Fibroblast of pulmonary artery (primary cell): ENCODE data around the gene PPP2R5A.

Experiments
- DNase-seq: peaks from one replicate; pipeline ENCODE4 v3.0.0-alpha.2; 2010; ENCODE audit warnings: low read depth
- H3K4me3 ChIP-seq: replicated peaks from 2 replicates; pipeline ENCODE4 v1.5.1; 2011; ENCODE audit warnings: low read depth, mild to moderate bottlenecking, control low read depth, low read length, moderate library complexity
- TF ChIP-seq, protein P1 (sequence below): IDR thresholded peaks from 2 replicates; pipeline ENCODE4 v1.5.1; 2011; ENCODE audit warnings: mild to moderate bottlenecking, control low read depth, low read length, inconsistent platforms; ENCODE audit errors: missing control alignments

The PPP2R5A gene

GRCh38 chr1:212323066-212323465 is 37.9 kb downstream of the PPP2R5A start:
- DNase-seq, result no peak
- no peak overlapping the region for H3K4me3 ChIP-seq
- TF ChIP-seq, protein P1, sequence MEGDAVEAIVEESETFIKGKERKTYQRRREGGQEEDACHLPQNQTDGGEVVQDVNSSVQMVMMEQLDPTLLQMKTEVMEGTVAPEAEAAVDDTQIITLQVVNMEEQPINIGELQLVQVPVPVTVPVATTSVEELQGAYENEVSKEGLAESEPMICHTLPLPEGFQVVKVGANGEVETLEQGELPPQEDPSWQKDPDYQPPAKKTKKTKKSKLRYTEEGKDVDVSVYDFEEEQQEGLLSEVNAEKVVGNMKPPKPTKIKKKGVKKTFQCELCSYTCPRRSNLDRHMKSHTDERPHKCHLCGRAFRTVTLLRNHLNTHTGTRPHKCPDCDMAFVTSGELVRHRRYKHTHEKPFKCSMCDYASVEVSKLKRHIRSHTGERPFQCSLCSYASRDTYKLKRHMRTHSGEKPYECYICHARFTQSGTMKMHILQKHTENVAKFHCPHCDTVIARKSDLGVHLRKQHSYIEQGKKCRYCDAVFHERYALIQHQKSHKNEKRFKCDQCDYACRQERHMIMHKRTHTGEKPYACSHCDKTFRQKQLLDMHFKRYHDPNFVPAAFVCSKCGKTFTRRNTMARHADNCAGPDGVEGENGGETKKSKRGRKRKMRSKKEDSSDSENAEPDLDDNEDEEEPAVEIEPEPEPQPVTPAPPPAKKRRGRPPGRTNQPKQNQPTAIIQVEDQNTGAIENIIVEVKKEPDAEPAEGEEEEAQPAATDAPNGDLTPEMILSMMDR, result no peak

- TF ChIP-seq, protein P1, result no peak
- H3K4me3 ChIP-seq, result no peak overlapping the region
- no peak for DNase-seq
These were observed 41.3 kb downstream of the PPP2R5A start for GRCh38 chr1:212326541-212326940.

GRCh38 chr1:212328248-212328647 is 43.0 kb downstream of the PPP2R5A start:
- TF ChIP-seq, protein P1, result no peak
- no peak overlapping the region for H3K4me3 ChIP-seq
- DNase-seq, result peak; percentile 41

DNA sequence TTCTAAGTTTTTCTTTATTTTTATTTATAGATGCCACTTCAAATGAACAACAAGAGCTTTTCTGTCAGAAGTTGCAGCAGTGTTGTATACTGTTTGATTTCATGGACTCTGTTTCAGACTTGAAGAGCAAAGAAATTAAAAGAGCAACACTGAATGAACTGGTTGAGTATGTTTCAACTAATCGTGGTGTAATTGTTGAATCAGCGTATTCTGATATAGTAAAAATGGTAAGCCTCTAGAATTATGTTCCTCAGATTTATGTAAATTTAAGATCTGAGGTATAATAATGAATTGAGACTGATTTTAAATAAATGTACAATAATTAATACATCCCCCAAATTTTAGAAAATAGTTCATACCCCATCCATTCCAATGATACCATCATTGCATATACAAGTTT is 43.9 kb downstream of the PPP2R5A start:
- TF ChIP-seq, protein P1, result no peak
- DNase-seq, result no peak
- no peak overlapping the region for H3K4me3 ChIP-seq

GRCh38 chr1:212341090-212341489 is 55.9 kb downstream of the PPP2R5A start:
- TF ChIP-seq, protein P1, result no peak
- H3K4me3 ChIP-seq, result no peak overlapping the region
- no peak for DNase-seq

DNA sequence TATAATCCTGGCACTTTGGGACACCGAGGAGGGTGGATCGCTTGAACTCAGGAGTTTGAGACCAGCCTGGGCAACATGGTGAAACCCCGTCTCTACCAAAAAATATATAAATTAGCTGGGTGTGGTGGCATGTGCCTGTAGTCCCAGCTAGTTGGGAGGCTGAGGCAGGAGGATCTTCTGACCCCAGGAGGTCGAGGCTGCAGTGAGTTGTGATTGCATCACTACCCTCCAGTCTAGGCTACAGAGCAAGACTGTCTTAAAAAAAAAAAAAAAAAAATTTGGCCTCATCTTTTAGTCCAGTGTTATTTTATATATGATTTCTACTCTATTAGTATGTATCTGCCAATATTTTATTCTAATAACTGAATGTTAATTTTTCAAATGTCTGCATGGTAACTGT is 59.7 kb downstream of the PPP2R5A start:
- TF ChIP-seq, protein P1, result no peak
- H3K4me3 ChIP-seq, result no peak overlapping the region
- DNase-seq, result no peak

DNA sequence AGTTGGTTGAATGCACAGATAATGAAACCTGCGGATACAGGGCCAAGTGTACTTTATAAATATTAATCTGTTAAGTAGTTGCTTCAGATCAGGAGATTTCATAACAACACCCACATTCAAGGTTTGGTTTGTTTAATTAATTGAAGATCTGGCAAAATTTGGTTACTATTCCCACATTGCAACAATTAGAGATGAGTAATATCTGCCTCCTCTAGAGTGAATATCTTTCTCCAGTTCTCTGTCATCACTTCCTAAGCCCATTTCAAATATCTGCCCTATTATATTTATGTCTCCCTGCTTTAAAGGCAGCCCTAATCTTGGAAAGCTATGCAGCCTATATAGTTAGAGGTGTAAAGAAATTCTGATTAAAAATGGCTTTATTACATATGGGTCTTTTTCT is 61.4 kb downstream of the PPP2R5A start:
- H3K4me3 ChIP-seq, result no peak overlapping the region
- DNase-seq, result no peak
- TF ChIP-seq, protein P1, result no peak
